Esophagus mucosa (tissue), 1 donor: Measurements from ENCODE around the gene ZNF283. TPM values are rescaled to one million over a fixed set of nuclear protein-coding genes. Genes with fewer than 3 reads are reported as not detected.
A peak's percentile ranks its signal among the peaks of the same experiment; 100 is the strongest.

Experiments used
- ATAC-seq: fragments of 200-7000 bp; cut with Tn5 transposase; one replicate; pipeline ENCODE4 v1.9.1; 2020
- total RNA-seq: library from RNA; stranded (reverse); gene quantifications from one replicate; pipeline ENCODE4 v1.2.4, GENCODE V29; 2023
- donor health status: DM: yes; HTN: yes; CAD: no.

Gene ZNF283
- 5.3 TPM for total RNA-seq

- ATAC-seq, result peak; percentile 96
These were observed at the start of gene ZNF283 for GRCh38 chr19:43826787-43827754. TSS of gene ZNF283 (plus strand) at chr19:43827321. CDS start at chr19:43833505, 6,184 bp downstream.

GRCh38 chr19:43778651-43779050 lies 48.5 kb upstream of the ZNF283 start:
- no peak for ATAC-seq

- ATAC-seq, result no peak
These were observed 47.8 kb upstream of the ZNF283 start for GRCh38 chr19:43779147-43779819.

- ATAC-seq, result no peak
These were observed 47.3 kb upstream of the ZNF283 start for GRCh38 chr19:43779820-43780219.

GRCh38 chr19:43780706-43781525 lies 46.2 kb upstream of the ZNF283 start, which contains the start of gene KCNN4:
TSS of gene KCNN4 (minus strand) at chr19:43780973. CDS start at chr19:43780861, 112 bp downstream.
- peak; percentile 81 for ATAC-seq

GRCh38 chr19:43781630-43782310 lies 45.4 kb upstream of the ZNF283 start:
- ATAC-seq, result no peak

GRCh38 chr19:43782311-43782660 lies 44.8 kb upstream of the ZNF283 start:
- ATAC-seq, result no peak

GRCh38 chr19:43782689-43783231 lies 44.4 kb upstream of the ZNF283 start:
- peak; percentile 59 for ATAC-seq

GRCh38 chr19:43783636-43784035 lies 43.5 kb upstream of the ZNF283 start:
- ATAC-seq, result no peak

GRCh38 chr19:43784241-43784980 lies 42.7 kb upstream of the ZNF283 start:
- peak; percentile 52 for ATAC-seq

- peak; percentile 33 for ATAC-seq
These were observed 41.9 kb upstream of the ZNF283 start for GRCh38 chr19:43784981-43785808.

GRCh38 chr19:43786665-43787064 lies 40.5 kb upstream of the ZNF283 start:
- ATAC-seq, result no peak

- ATAC-seq, result no peak
These were observed 38.1 kb upstream of the ZNF283 start for GRCh38 chr19:43789029-43789428.

- ATAC-seq, result no peak
These were observed 36.5 kb upstream of the ZNF283 start for GRCh38 chr19:43790587-43790986.

- ATAC-seq, result no peak
These were observed 30.0 kb upstream of the ZNF283 start for GRCh38 chr19:43797118-43797517.

GRCh38 chr19:43797556-43797955 lies 29.6 kb upstream of the ZNF283 start:
- no peak for ATAC-seq

- no peak for ATAC-seq
These were observed 29.0 kb upstream of the ZNF283 start for GRCh38 chr19:43798026-43798545.

- peak; percentile 89 for ATAC-seq
These were observed 28.3 kb upstream of the ZNF283 start for GRCh38 chr19:43798546-43799409.
